ENCODE results near the gene NADSYN1. TPM values are rescaled to one million over a fixed set of nuclear protein-coding genes. Genes with fewer than 3 reads are reported as not detected.
A peak's percentile ranks its signal among the peaks of the same experiment; 100 is the strongest.

Gene NADSYN1
- polyA plus RNA-seq, 6 donors from 2014 or later, result 22.2 to 41.6 (median 32.1) TPM

- Mint-ChIP-seq H3K27me3 (no peaks in the 10 kb centered on the region), H3K36me3 (peaks cover 33 to 69% of the 10 kb centered on the region in 2 donors), H3K4me1 (peaks cover 0 to 20% (median 12%) of the 10 kb centered on the region in 3 donors), H3K9me3 (no peaks in the 10 kb centered on the region), H3K4me3 (no peak overlapping the region), H3K27ac (peak overlapping the region in 1 of 6 donors; percentile 3)
- no peak for ATAC-seq (ENCODE audit: low read depth in 2 of 2)
- no peak for DNase-seq
These were observed 32.5 kb downstream of the NADSYN1 start for GRCh38 chr11:71485466-71485865.

GRCh38 chr11:71486320-71486719 is 33.3 kb downstream of the NADSYN1 start:
- ATAC-seq (ENCODE audit: low read depth in 2 of 2), result no peak
- Mint-ChIP-seq H3K27ac (no peak overlapping the region), H3K27me3 (no peaks in the 10 kb centered on the region), H3K36me3 (peaks cover 33 to 78% of the 10 kb centered on the region in 2 donors), H3K4me3 (no peak overlapping the region), H3K9me3 (no peaks in the 10 kb centered on the region), H3K4me1 (peaks cover 0 to 20% (median 12%) of the 10 kb centered on the region in 3 donors)
- no peak for DNase-seq

- Mint-ChIP-seq H3K4me3 (no peak overlapping the region), H3K27ac (peak overlapping the region in 2 of 6 donors; percentile 69 to 84), H3K27me3 (no peaks in the 10 kb centered on the region), H3K36me3 (peaks cover 34 to 83% of the 10 kb centered on the region in 2 donors), H3K9me3 (no peaks in the 10 kb centered on the region), H3K4me1 (peaks cover 0 to 23% (median 12%) of the 10 kb centered on the region in 3 donors)
- DNase-seq (no peak), ATAC-seq (ENCODE audit: low read depth in 2 of 2) (no peak)
These were observed 35.8 kb downstream of the NADSYN1 start for GRCh38 chr11:71488681-71489270.

GRCh38 chr11:71489311-71490043 is 36.5 kb downstream of the NADSYN1 start:
- no peak for DNase-seq
- Mint-ChIP-seq H3K36me3 (peaks cover 36 to 82% of the 10 kb centered on the region in 2 donors), H3K9me3 (no peaks in the 10 kb centered on the region), H3K27ac (no peak overlapping the region), H3K27me3 (no peaks in the 10 kb centered on the region), H3K4me1 (peaks cover 3 to 19% (median 12%) of the 10 kb centered on the region in 3 donors), H3K4me3 (no peak overlapping the region)
- ATAC-seq (ENCODE audit: low read depth in 2 of 2), result no peak

- no peak for DNase-seq
- Mint-ChIP-seq H3K36me3 (peaks cover 40 to 82% of the 10 kb centered on the region in 2 donors), H3K4me3 (no peak overlapping the region), H3K4me1 (peaks cover 3 to 16% (median 12%) of the 10 kb centered on the region in 3 donors), H3K27ac (peak overlapping the region in 1 of 6 donors; percentile 69), H3K9me3 (no peaks in the 10 kb centered on the region), H3K27me3 (no peaks in the 10 kb centered on the region)
- ATAC-seq (ENCODE audit: low read depth in 2 of 2), result no peak
These were observed 37.2 kb downstream of the NADSYN1 start for GRCh38 chr11:71490044-71490730.

- Mint-ChIP-seq H3K36me3 (peaks cover 40 to 81% of the 10 kb centered on the region in 2 donors), H3K27ac (peak overlapping the region in 1 of 6 donors; percentile 76), H3K9me3 (no peaks in the 10 kb centered on the region), H3K4me3 (peak overlapping the region in 1 of 8 donors; percentile 84), H3K27me3 (no peaks in the 10 kb centered on the region), H3K4me1 (peaks cover 3 to 14% (median 11%) of the 10 kb centered on the region in 3 donors)
- no peak for ATAC-seq (ENCODE audit: low read depth in 2 of 2)
- no peak for DNase-seq
These were observed 37.9 kb downstream of the NADSYN1 start for GRCh38 chr11:71490731-71491390.

GRCh38 chr11:71491531-71491930 is 38.5 kb downstream of the NADSYN1 start:
- Mint-ChIP-seq H3K9me3 (no peaks in the 10 kb centered on the region), H3K4me1 (peaks cover 3 to 9% (median 5%) of the 10 kb centered on the region in 3 donors), H3K36me3 (peaks cover 35 to 78% of the 10 kb centered on the region in 2 donors), H3K27me3 (no peaks in the 10 kb centered on the region), H3K4me3 (no peak overlapping the region), H3K27ac (peak overlapping the region in 1 of 6 donors; percentile 30)
- DNase-seq (no peak), ATAC-seq (ENCODE audit: low read depth in 2 of 2) (no peak)

- Mint-ChIP-seq H3K9me3 (no peaks in the 10 kb centered on the region), H3K27ac (no peak overlapping the region), H3K4me3 (no peak overlapping the region), H3K36me3 (peaks cover 37 to 78% of the 10 kb centered on the region in 2 donors), H3K27me3 (no peaks in the 10 kb centered on the region), H3K4me1 (peaks cover 3 to 11% (median 4%) of the 10 kb centered on the region in 3 donors)
- no peak for ATAC-seq (ENCODE audit: low read depth in 2 of 2)
- no peak for DNase-seq
These were observed 38.9 kb downstream of the NADSYN1 start for GRCh38 chr11:71491940-71492339.

- ATAC-seq (ENCODE audit: low read depth in 2 of 2) (no peak), DNase-seq (no peak)
- Mint-ChIP-seq H3K4me3 (peak overlapping the region in 1 of 8 donors; percentile 12), H3K9me3 (no peaks in the 10 kb centered on the region), H3K27ac (peak overlapping the region in 2 of 6 donors; percentile 58 to 64), H3K27me3 (no peaks in the 10 kb centered on the region), H3K36me3 (peaks cover 51 to 68% of the 10 kb centered on the region in 2 donors), H3K4me1 (peaks cover 0 to 8% (median 3%) of the 10 kb centered on the region in 3 donors)
These were observed 42.6 kb downstream of the NADSYN1 start for GRCh38 chr11:71495286-71496230.

GRCh38 chr11:71496421-71496820 is 43.4 kb downstream of the NADSYN1 start:
- peaks cover 0 to 8% (median 3%) of the 10 kb centered on the region in 3 donors for H3K4me1 Mint-ChIP-seq
- DNase-seq (no peak), ATAC-seq (ENCODE audit: low read depth in 2 of 2) (no peak)
- H3K27ac Mint-ChIP-seq, result peak overlapping the region in 2 of 6 donors; percentile 56 to 65
- H3K4me3 Mint-ChIP-seq, result no peak overlapping the region
- H3K27me3 Mint-ChIP-seq, result no peaks in the 10 kb centered on the region
- H3K9me3 Mint-ChIP-seq, result no peaks in the 10 kb centered on the region
- H3K36me3 Mint-ChIP-seq, result peaks cover 51 to 62% of the 10 kb centered on the region in 2 donors

- no peak overlapping the region for H3K27ac Mint-ChIP-seq
- no peaks in the 10 kb centered on the region for H3K27me3 Mint-ChIP-seq
- ATAC-seq (ENCODE audit: low read depth in 2 of 2) (no peak), DNase-seq (no peak)
- H3K9me3 Mint-ChIP-seq, result no peaks in the 10 kb centered on the region
- peaks cover 42 to 60% of the 10 kb centered on the region in 2 donors for H3K36me3 Mint-ChIP-seq
- peaks cover 0 to 4% (median 3%) of the 10 kb centered on the region in 3 donors for H3K4me1 Mint-ChIP-seq
- no peak overlapping the region for H3K4me3 Mint-ChIP-seq
These were observed 45.1 kb downstream of the NADSYN1 start for GRCh38 chr11:71498091-71498490.

GRCh38 chr11:71499125-71499524 is 46.1 kb downstream of the NADSYN1 start:
- H3K4me3 Mint-ChIP-seq, result no peak overlapping the region
- no peaks in the 10 kb centered on the region for H3K27me3 Mint-ChIP-seq
- no peak for DNase-seq
- H3K4me1 Mint-ChIP-seq, result peaks cover 1 to 7% (median 4%) of the 10 kb centered on the region in 3 donors
- H3K36me3 Mint-ChIP-seq, result peaks cover 40 to 58% of the 10 kb centered on the region in 2 donors
- ATAC-seq (ENCODE audit: low read depth in 2 of 2), result no peak
- peak overlapping the region in 1 of 6 donors; percentile 65 for H3K27ac Mint-ChIP-seq
- no peaks in the 10 kb centered on the region for H3K9me3 Mint-ChIP-seq

Measured in naive B cell (primary cell).